Trophoblast cell (in vitro differentiated cells and primary cell): ENCODE measurements around the gene PRRC2C.

ENCODE experiments used
- DNase-seq, 2 donors: peaks; one replicate each; pipeline ENCODE4 v3.0.0-alpha.2; 2016
- H2AFZ ChIP-seq: 2 replicates; pipeline ENCODE4 v1.6.1; 2013; ENCODE audit warnings: low read length, moderate library complexity, mild to moderate bottlenecking; ENCODE audit not compliant: insufficient read depth, poor library complexity
- H2AK5ac ChIP-seq: 2 replicates; pipeline ENCODE4 v1.6.1; 2013; ENCODE audit warnings: mild to moderate bottlenecking, low read length
- H2BK120ac ChIP-seq: 2 replicates; pipeline ENCODE4 v1.6.1; 2013; ENCODE audit warnings: low read length, mild to moderate bottlenecking, moderate library complexity; ENCODE audit not compliant: insufficient read depth, poor library complexity
- H2BK12ac ChIP-seq: 2 replicates; pipeline ENCODE4 v1.6.1; 2013; ENCODE audit warnings: mild to moderate bottlenecking, low read length, moderate library complexity
- H2BK5ac ChIP-seq: 2 replicates; pipeline ENCODE4 v1.6.1; 2013; ENCODE audit warnings: low read length, low read depth, moderate library complexity, mild to moderate bottlenecking; ENCODE audit not compliant: poor library complexity
- H3K14ac ChIP-seq: 2 replicates; pipeline ENCODE4 v1.6.1; 2013; ENCODE audit warnings: mild to moderate bottlenecking, low read length
- H3K18ac ChIP-seq: 2 replicates; pipeline ENCODE4 v1.6.1; 2013; ENCODE audit warnings: mild to moderate bottlenecking, low read length
- H3K23ac ChIP-seq: 2 replicates; pipeline ENCODE4 v1.6.1; 2013; ENCODE audit warnings: low read length
- H3K27ac ChIP-seq: 2 replicates; pipeline ENCODE4 v1.5.1; 2013; ENCODE audit warnings: low read depth, mild to moderate bottlenecking, inconsistent platforms, low read length, moderate library complexity
- H3K27me3 ChIP-seq: 2 replicates; pipeline ENCODE4 v1.6.1; 2013; ENCODE audit warnings: inconsistent platforms, mild to moderate bottlenecking, low read length, moderate library complexity; ENCODE audit not compliant: insufficient read depth
- H3K36me3 ChIP-seq, 2 experiments: 1 replicate in 1 of 2; 2 replicates in 1 of 2; pipeline ENCODE4 v1.6.1; 2013; ENCODE audit warnings: low read length in 2 of 2, mild to moderate bottlenecking in 2 of 2, moderate library complexity in 1 of 2; ENCODE audit not compliant: insufficient read depth in 2 of 2, control insufficient read depth in 1 of 2
- H3K4ac ChIP-seq: 2 replicates; pipeline ENCODE4 v1.6.1; 2013; ENCODE audit warnings: low read depth, mild to moderate bottlenecking, low read length, moderate library complexity
- H3K4me1 ChIP-seq, 2 experiments: 1 replicate in 1 of 2; 2 replicates in 1 of 2; pipeline ENCODE4 v1.6.1; 2013; ENCODE audit warnings: low read length in 2 of 2, mild to moderate bottlenecking in 2 of 2, moderate library complexity in 1 of 2; ENCODE audit not compliant: insufficient read depth in 2 of 2, control insufficient read depth in 1 of 2
- H3K4me2 ChIP-seq: 2 replicates; pipeline ENCODE4 v1.6.1; 2013; ENCODE audit warnings: inconsistent platforms, mild to moderate bottlenecking, low read length, moderate library complexity
- H3K4me3 ChIP-seq: 2 replicates; pipeline ENCODE4 v1.5.1; 2013; ENCODE audit warnings: mild to moderate bottlenecking, low read depth, low read length, inconsistent platforms
- H3K79me1 ChIP-seq: one replicate; pipeline ENCODE4 v1.6.1; 2013; ENCODE audit warnings: low read length
- H3K79me2 ChIP-seq: 2 replicates; pipeline ENCODE4 v1.6.1; 2013; ENCODE audit warnings: low read length, mild to moderate bottlenecking; ENCODE audit not compliant: control insufficient read depth, insufficient read depth, poor library complexity
- H3K9ac ChIP-seq: 2 replicates; pipeline ENCODE4 v1.6.1; 2013; ENCODE audit warnings: mild to moderate bottlenecking, low read length
- H3K9me3 ChIP-seq: 2 replicates; pipeline ENCODE4 v1.6.1; 2013; ENCODE audit warnings: low read depth, mild to moderate bottlenecking, control low read depth, inconsistent platforms, low read length; ENCODE audit not compliant: insufficient read depth
- H4K12ac ChIP-seq: 2 replicates; pipeline ENCODE4 v1.6.1; 2013; ENCODE audit warnings: low read depth, mild to moderate bottlenecking, low read length, moderate library complexity
- H4K8ac ChIP-seq: 2 replicates; pipeline ENCODE4 v1.6.1; 2013; ENCODE audit warnings: low read depth, mild to moderate bottlenecking, low read length, moderate library complexity
- H4K91ac ChIP-seq: one replicate; pipeline ENCODE4 v1.6.1; 2013; ENCODE audit warnings: low read depth, mild to moderate bottlenecking, low read length, moderate library complexity
- WGBS: extraction: QIAGEN DNeasy Blood & Tissue Kit; methylation state at CpG from one replicate; pipeline ENCODE4 v1.1.7; 2013; ENCODE audit warnings: missing lambda C conversion rate; ENCODE audit not compliant: insufficient read length, insufficient coverage; ENCODE audit errors: extremely low coverage; 5-methylcytosine and 5-hydroxymethylcytosine counted together

Gene PRRC2C

DNA sequence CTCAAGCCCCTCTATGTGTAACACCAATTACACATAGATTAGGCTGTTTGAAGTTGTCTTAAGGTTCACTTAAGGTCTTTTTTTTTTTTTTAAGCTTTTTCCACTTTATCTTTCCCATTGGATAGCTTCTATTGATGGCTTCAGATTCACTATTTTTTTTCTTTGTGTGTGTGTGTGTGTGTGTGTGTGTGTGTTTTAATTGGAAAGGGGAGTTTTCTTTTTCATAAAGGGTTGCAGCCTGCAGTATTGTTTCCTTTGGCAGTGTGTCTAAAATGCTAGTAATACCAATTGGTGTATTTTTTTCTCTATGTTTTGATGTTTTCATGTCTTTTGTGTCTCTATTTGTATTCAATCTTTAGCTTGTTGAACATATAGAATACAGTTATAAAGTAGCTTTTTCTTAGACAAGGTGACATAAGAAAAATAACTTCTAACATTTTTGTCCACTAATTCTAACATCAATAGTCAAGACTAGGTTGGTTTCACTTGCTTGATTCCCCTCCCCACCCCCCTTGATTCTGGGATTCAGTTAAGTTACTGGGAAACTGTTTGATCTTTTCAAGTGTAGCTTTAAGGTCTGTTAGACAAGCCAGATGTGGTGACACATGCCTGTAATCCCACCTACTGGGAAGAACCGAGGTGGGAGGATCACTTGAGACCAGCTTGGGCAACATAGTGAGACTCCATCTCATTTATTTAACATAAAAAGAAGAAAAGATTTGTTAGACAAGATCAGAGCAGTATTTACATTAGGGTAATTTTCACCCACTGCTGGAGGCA, 21.4 kb downstream of the PRRC2C start:
- no CpG with 5 or more reads among the region's 1 CpG for WGBS

DNA sequence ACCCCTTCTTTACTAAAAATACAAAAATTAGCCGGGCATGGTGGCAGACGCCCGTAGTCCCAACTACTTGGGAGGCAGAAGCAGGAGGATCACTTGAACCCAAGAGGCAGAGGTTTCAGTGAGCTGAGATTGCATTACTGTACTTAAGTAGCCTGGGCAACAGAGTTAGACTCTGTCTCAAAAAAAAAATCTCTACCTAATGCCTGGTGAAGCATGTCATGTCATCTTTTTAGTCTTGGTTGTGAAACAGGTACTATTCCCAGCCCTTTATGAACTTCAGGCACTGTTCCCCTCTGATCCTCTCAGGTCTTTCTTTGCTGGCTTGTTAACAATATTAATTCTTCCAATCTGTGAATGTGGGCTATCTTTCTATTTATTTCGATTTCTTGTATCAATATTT, 22.1 kb downstream of the PRRC2C start:
- H3K79me1 ChIP-seq = no peaks in the 10 kb centered on the region
- H2AK5ac ChIP-seq = no peak overlapping the region
- no peak overlapping the region for H3K27ac ChIP-seq
- H3K23ac ChIP-seq = no peak overlapping the region
- peaks cover 18% of the 10 kb centered on the region for H3K79me2 ChIP-seq
- H3K14ac ChIP-seq = no peak overlapping the region
- no peak overlapping the region for H3K18ac ChIP-seq
- no peaks in the 10 kb centered on the region for H3K9me3 ChIP-seq
- H3K9ac ChIP-seq = no peak overlapping the region
- H2BK120ac ChIP-seq = no peak overlapping the region
- peak overlapping the region; percentile 97 for H3K4ac ChIP-seq
- DNase-seq = peak in 1 of 2 donors; percentile 11
- H2BK5ac ChIP-seq = no peak overlapping the region
- no peak overlapping the region for H3K4me2 ChIP-seq
- no peaks in the 10 kb centered on the region for H3K27me3 ChIP-seq
- no peak overlapping the region for H2BK12ac ChIP-seq
- no peaks in the 10 kb centered on the region for H3K4me1 ChIP-seq
- WGBS = no CpG with 5 or more reads among the region's 4 CpGs
- H4K12ac ChIP-seq = no peak overlapping the region
- no peak overlapping the region for H4K91ac ChIP-seq
- no peak overlapping the region for H4K8ac ChIP-seq
- H2AFZ ChIP-seq = no peak overlapping the region
- H3K4me3 ChIP-seq = no peak overlapping the region
- no peaks in the 10 kb centered on the region for H3K36me3 ChIP-seq

More for the DNA sequence above, 21.4 kb downstream of the PRRC2C start:
- Histone ChIP-seq H3K4me2 (no peak overlapping the region), H3K23ac (no peak overlapping the region), H3K27ac (no peak overlapping the region), H3K27me3 (no peaks in the 10 kb centered on the region), H3K4me3 (no peak overlapping the region), H4K8ac (no peak overlapping the region), H3K9me3 (no peaks in the 10 kb centered on the region), H2BK120ac (no peak overlapping the region), H3K14ac (no peak overlapping the region), H4K12ac (no peak overlapping the region), H2BK5ac (no peak overlapping the region), H3K79me1 (no peaks in the 10 kb centered on the region), H3K4ac (peak overlapping the region; percentile 97), H2AFZ (no peak overlapping the region), H3K4me1 (no peaks in the 10 kb centered on the region), H4K91ac (no peak overlapping the region), H3K79me2 (peaks cover 21% of the 10 kb centered on the region), H2BK12ac (no peak overlapping the region), H3K9ac (no peak overlapping the region), H3K18ac (no peak overlapping the region), H3K36me3 (no peaks in the 10 kb centered on the region), H2AK5ac (no peak overlapping the region)
- no peak for DNase-seq

DNA sequence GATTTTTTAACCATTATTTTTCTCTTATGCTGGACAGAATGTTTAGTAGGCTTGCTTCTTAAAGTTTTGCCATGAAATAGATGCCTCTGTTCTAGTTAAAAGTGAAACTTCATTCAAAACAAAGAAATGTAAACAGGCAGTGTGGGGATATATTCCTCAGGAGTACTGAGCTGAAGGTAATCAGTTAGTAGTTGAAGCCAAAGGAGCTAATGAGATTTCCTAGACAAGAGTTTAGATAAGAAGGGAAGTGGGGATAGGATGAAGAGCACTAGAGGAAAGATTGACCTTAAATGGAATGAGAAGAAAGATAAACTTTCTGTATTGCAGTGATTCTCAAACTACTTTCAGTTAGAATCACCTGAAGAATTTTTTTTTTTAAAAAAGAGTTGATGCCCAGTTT, 23.9 kb downstream of the PRRC2C start:
- H3K4me2 ChIP-seq = no peak overlapping the region
- H4K12ac ChIP-seq = no peak overlapping the region
- H3K9ac ChIP-seq = no peak overlapping the region
- no peak overlapping the region for H3K23ac ChIP-seq
- H2BK5ac ChIP-seq = no peak overlapping the region
- H3K27me3 ChIP-seq = no peaks in the 10 kb centered on the region
- H3K4me1 ChIP-seq = no peaks in the 10 kb centered on the region
- no peaks in the 10 kb centered on the region for H3K9me3 ChIP-seq
- no peak overlapping the region for H3K27ac ChIP-seq
- peaks cover 10% of the 10 kb centered on the region for H3K79me2 ChIP-seq
- no peak overlapping the region for H4K8ac ChIP-seq
- H2AFZ ChIP-seq = no peak overlapping the region
- H2BK12ac ChIP-seq = no peak overlapping the region
- no peak overlapping the region for H4K91ac ChIP-seq
- no peak overlapping the region for H3K14ac ChIP-seq
- no peak for DNase-seq
- H3K4ac ChIP-seq = peak overlapping the region; percentile 93
- no peaks in the 10 kb centered on the region for H3K79me1 ChIP-seq
- no peaks in the 10 kb centered on the region for H3K36me3 ChIP-seq
- no peak overlapping the region for H2AK5ac ChIP-seq
- no peak overlapping the region for H3K4me3 ChIP-seq
- H3K18ac ChIP-seq = no peak overlapping the region
- H2BK120ac ChIP-seq = no peak overlapping the region

DNA sequence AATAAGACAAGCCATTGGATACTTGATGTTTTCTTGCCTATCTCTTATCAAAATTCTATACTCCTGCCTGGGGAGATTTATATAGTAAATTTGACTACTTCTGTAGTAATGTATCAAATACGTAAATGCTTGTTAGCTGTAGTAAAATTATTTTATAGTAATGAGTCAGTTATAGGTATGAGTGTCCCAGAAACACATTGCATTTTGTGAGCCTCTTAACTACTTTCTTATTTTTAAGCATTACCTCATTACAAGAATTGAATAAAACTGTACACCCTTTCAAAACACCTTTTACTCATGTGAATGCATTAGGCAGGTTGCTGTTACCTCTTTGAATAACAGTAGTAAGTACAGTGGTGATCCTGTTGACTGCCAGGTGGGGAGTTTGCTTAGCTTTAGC, 28.4 kb downstream of the PRRC2C start:
- no peak overlapping the region for H3K23ac ChIP-seq
- H4K12ac ChIP-seq = no peak overlapping the region
- H3K9me3 ChIP-seq = no peaks in the 10 kb centered on the region
- H2BK12ac ChIP-seq = no peak overlapping the region
- H3K4me1 ChIP-seq = no peaks in the 10 kb centered on the region
- no peaks in the 10 kb centered on the region for H3K27me3 ChIP-seq
- no peak overlapping the region for H3K4ac ChIP-seq
- H3K4me3 ChIP-seq = no peak overlapping the region
- H2AK5ac ChIP-seq = no peak overlapping the region
- H3K9ac ChIP-seq = no peak overlapping the region
- no peak overlapping the region for H4K91ac ChIP-seq
- no peak for DNase-seq
- peaks cover 7 to 21% of the 10 kb centered on the region in 2 experiments for H3K36me3 ChIP-seq
- H2BK120ac ChIP-seq = no peak overlapping the region
- no peak overlapping the region for H3K14ac ChIP-seq
- no peak overlapping the region for H3K4me2 ChIP-seq
- no peak overlapping the region for H3K18ac ChIP-seq
- H2BK5ac ChIP-seq = no peak overlapping the region
- no peak overlapping the region for H2AFZ ChIP-seq
- no peak overlapping the region for H3K27ac ChIP-seq
- WGBS = no CpG with 5 or more reads among the region's 1 CpG
- H3K79me1 ChIP-seq = no peaks in the 10 kb centered on the region
- H3K79me2 ChIP-seq = peaks cover 5% of the 10 kb centered on the region
- no peak overlapping the region for H4K8ac ChIP-seq
